ENCODE results near the gene MINK1. TPM values are rescaled to one million over a fixed set of nuclear protein-coding genes. Genes with fewer than 3 reads are reported as not detected.

MINK1 gene
- total RNA-seq, 1 experiment from 2014 or later, result 160 TPM

DNA sequence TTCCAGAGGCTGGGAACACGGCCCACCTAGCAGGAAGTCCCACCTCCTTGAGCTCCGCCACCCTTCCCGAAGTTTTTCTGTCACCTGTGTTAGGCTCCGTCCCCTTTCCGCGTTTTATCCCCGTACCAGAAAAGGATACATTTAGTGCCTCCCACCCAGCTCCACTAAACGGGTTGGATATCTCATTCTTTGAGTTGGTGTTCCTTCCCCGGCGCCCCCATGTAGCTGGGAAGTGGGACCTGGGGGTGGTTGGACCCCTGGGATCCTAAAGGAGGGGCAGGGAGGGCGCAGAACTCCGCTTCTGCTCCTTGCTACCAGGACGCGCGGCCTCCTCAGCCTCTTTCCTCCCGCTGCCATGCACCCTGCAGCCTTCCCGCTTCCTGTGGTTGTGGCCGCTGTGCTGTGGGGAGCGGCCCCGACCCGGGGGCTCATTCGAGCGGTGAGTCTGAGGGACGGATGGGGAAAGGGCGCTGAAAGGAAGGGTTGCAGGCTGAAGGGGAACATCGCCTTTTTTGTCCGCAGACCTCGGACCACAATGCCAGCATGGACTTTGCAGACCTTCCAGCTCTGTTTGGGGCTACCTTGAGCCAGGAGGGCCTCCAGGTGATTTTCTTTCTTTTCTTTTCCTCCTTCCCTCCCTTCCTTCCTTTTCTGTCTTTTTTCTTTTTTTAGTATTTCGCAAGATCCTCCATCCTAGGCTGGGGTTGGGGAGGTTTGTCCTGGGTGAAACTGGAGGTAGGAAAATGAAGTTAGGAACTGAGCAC is 107.6 kb downstream of the MINK1 start:
- intact Hi-C loops (cut with micrococcal nuclease; ENCODE audit: unreplicated experiment), result loop anchor here (1.0 to 10.0 kb wide), 3 partner anchors 9 to 106 kb away; partner anchors contain the start of genes MINK1 and SPAG7
- Histone ChIP-seq H3F3A (ENCODE audit: insufficient read depth, low read depth) (peaks cover 67% of the 10 kb centered on the region), H2AFZ (peak overlapping the region; percentile 79), H3K79me2 (ENCODE audit: low read depth) (peaks cover 69% of the 10 kb centered on the region), H3K4me1 (replicated peaks; ENCODE audit: insufficient read depth) (peaks cover 32% of the 10 kb centered on the region), H3K4me2 (peak overlapping the region; percentile 100), H3K36me3 (ENCODE audit: low read depth) (peaks cover 26% of the 10 kb centered on the region), H3K4me3 (peak overlapping the region; percentile 93), H3K27ac (peak overlapping the region; percentile 87), H4K20me1 (ENCODE audit: insufficient read depth) (peaks cover 20% of the 10 kb centered on the region), H3K27me3 (ENCODE audit: insufficient read depth, low read depth) (no peaks in the 10 kb centered on the region), H3K9me3 (ENCODE audit: insufficient read depth, low read depth) (no peaks in the 10 kb centered on the region), H3K9me2 (ENCODE audit: insufficient read depth) (no peaks in the 10 kb centered on the region)
- CTCF ChIA-PET, result interaction anchor here (0.8 to 1.4 kb wide), 3 partner anchors 26 to 150 kb away, joined by 3 to 16 read pairs (median 4); no protein-coding TSS in a partner anchor
- DNase-seq, result no peak
- POLR2A ChIA-PET (ENCODE audit: unreplicated experiment), result interaction anchor here (0.5 to 2.3 kb wide), 7 partner anchors 8 to 419 kb away, joined by 3 to 20 read pairs (median 13); partner anchors contain the start of genes PFN1 and SPAG7
- TSS peak; percentile 82 for BruUV-seq (replicated peaks)
- no peak for TF ChIP-seq EZH2 (IDR thresholded peaks at IDR 0.05; ENCODE audit: low read depth)
- TF ChIP-seq, protein P1, sequence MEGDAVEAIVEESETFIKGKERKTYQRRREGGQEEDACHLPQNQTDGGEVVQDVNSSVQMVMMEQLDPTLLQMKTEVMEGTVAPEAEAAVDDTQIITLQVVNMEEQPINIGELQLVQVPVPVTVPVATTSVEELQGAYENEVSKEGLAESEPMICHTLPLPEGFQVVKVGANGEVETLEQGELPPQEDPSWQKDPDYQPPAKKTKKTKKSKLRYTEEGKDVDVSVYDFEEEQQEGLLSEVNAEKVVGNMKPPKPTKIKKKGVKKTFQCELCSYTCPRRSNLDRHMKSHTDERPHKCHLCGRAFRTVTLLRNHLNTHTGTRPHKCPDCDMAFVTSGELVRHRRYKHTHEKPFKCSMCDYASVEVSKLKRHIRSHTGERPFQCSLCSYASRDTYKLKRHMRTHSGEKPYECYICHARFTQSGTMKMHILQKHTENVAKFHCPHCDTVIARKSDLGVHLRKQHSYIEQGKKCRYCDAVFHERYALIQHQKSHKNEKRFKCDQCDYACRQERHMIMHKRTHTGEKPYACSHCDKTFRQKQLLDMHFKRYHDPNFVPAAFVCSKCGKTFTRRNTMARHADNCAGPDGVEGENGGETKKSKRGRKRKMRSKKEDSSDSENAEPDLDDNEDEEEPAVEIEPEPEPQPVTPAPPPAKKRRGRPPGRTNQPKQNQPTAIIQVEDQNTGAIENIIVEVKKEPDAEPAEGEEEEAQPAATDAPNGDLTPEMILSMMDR (conservative IDR thresholded peaks at IDR 0.05), result no peak

DNA sequence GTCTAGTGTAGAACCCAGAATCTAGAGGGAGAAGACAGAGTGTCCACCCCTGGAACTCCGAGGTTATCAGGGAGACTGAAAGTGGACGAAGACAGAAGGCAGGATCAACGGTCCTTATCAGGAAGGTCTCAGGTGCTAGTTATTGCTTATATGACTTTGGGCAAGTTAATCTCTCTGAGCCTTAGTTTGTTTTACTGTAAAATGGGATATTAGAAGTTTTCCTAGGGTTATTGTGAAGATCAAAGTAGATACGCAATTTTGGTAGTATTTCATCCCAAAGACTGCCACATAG is 108.1 kb downstream of the MINK1 start:
- Histone ChIP-seq H4K20me1 (ENCODE audit: insufficient read depth) (peaks cover 25% of the 10 kb centered on the region), H3K27me3 (ENCODE audit: insufficient read depth, low read depth) (no peaks in the 10 kb centered on the region), H3F3A (ENCODE audit: insufficient read depth, low read depth) (peaks cover 72% of the 10 kb centered on the region), H3K36me3 (ENCODE audit: low read depth) (peaks cover 29% of the 10 kb centered on the region), H3K4me2 (peak overlapping the region; percentile 100), H3K4me1 (replicated peaks; ENCODE audit: insufficient read depth) (peaks cover 37% of the 10 kb centered on the region), H3K9me2 (ENCODE audit: insufficient read depth) (no peaks in the 10 kb centered on the region), H3K79me2 (ENCODE audit: low read depth) (peaks cover 75% of the 10 kb centered on the region), H3K27ac (peak overlapping the region; percentile 87), H3K9me3 (ENCODE audit: insufficient read depth, low read depth) (no peaks in the 10 kb centered on the region), H3K4me3 (peak overlapping the region; percentile 93), H2AFZ (peak overlapping the region; percentile 79; the same call in 1 of the 2 replicates)
- TF ChIP-seq, protein P1 (conservative IDR thresholded peaks at IDR 0.05), result no peak
- no peak for TF ChIP-seq EZH2 (IDR thresholded peaks at IDR 0.05; ENCODE audit: low read depth)
- no peak for DNase-seq
- CTCF ChIA-PET, result no interaction called here
- POLR2A ChIA-PET (ENCODE audit: unreplicated experiment), result interaction anchor here (2.3 kb wide), 1 partner anchor 26 kb away, joined by 19 read pairs; the partner anchor contains the start of gene SPAG7
- intact Hi-C loops (cut with micrococcal nuclease; ENCODE audit: unreplicated experiment), result loop anchor here (10.0 kb wide), 1 partner anchor 106 kb away; the partner anchor contains the start of gene MINK1
- no TSS peak for BruUV-seq (replicated peaks)

DNA sequence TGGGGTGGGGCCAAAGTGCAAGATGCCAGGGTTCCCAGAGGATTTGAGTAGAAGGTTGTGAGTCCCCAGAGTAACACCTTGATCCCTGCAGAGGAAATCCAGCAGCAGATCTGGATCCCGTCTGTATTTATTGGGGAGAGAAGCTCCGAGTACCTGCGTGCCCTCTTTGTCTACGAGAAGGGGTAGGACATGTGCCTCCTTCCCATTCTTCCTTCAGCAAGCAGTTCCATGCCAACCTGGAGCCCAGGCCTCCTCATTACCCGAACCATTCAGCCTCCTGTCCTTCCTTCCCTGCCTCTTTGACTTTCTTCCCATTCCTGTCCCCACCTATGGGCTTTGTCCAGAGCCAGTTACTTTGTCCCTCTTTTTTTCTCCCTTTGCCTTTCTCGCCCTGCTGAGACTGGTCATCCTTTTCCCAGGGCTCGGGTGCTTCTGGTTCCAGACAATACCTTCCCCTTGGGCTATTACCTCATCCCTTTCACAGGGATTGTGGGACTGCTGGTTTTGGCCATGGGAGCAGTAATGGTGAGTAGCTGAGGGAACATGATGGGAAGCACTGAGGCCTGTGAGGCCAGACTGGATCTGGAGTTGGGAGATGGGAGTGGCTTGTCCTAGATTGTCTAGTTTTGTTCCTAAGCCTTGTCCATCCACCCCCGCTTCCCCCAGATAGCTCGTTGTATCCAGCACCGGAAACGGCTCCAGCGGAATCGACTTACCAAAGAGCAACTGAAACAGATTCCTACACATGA is 109.8 kb downstream of the MINK1 start:
- CTCF ChIA-PET, result no interaction called here
- TF ChIP-seq, protein P1 (conservative IDR thresholded peaks at IDR 0.05), result no peak
- no peak for TF ChIP-seq EZH2 (IDR thresholded peaks at IDR 0.05; ENCODE audit: low read depth)
- POLR2A ChIA-PET (ENCODE audit: unreplicated experiment), result no interaction called here
- Histone ChIP-seq H3K4me3 (no peak overlapping the region), H3K27ac (no peak overlapping the region; the same call in 1 of the 2 replicates), H2AFZ (no peak overlapping the region), H4K20me1 (ENCODE audit: insufficient read depth) (peaks cover 39% of the 10 kb centered on the region), H3K9me2 (ENCODE audit: insufficient read depth) (no peaks in the 10 kb centered on the region), H3K9me3 (ENCODE audit: insufficient read depth, low read depth) (no peaks in the 10 kb centered on the region), H3K4me1 (replicated peaks; ENCODE audit: insufficient read depth) (peaks cover 43% of the 10 kb centered on the region), H3K4me2 (no peak overlapping the region), H3K27me3 (ENCODE audit: insufficient read depth, low read depth) (no peaks in the 10 kb centered on the region), H3K79me2 (ENCODE audit: low read depth) (peaks cover 88% of the 10 kb centered on the region), H3K36me3 (ENCODE audit: low read depth) (peaks cover 34% of the 10 kb centered on the region), H3F3A (ENCODE audit: insufficient read depth, low read depth) (peaks cover 86% of the 10 kb centered on the region)
- no peak for DNase-seq
- intact Hi-C loops (cut with micrococcal nuclease; ENCODE audit: unreplicated experiment), result loop anchor here (10.0 kb wide), 1 partner anchor 108 kb away; the partner anchor contains the start of gene MINK1
- BruUV-seq (replicated peaks), result no TSS peak

All from PC-9 (cell line).